ENCODE data around the gene RASL11B. TPM values are rescaled to one million over a fixed set of nuclear protein-coding genes. Genes with fewer than 3 reads are reported as not detected.

The RASL11B gene
- total and polyA plus RNA-seq, 9 of the 15 experiments (the other 6 are each of a cell fraction or from before 2014, with no cell fraction given), result 0.24 to 1.5 (median 0.53) TPM

- TF ChIP-seq ATF3 (IDR thresholded peaks at IDR 0.05), result no peak
- no peak for TF ChIP-seq ATF3 (CRISPR knock-in tag; conservative IDR thresholded peaks at IDR 0.05)
- no peak for TF ChIP-seq ZFX (CRISPR knock-in tag; IDR thresholded peaks at IDR 0.05)
These were observed 6.0 kb downstream of the RASL11B start (continued) for GRCh38 chr4:52868133-52868532.

GRCh38 chr4:52869196-52869595, 7.1 kb downstream of the RASL11B start:
- Histone ChIP-seq H4K20me1 (replicated peaks; ENCODE audit: control insufficient read depth, insufficient read depth, low read length) (no peaks in the 10 kb centered on the region), H3K9me3 (replicated peaks; ENCODE audit: control insufficient read depth, insufficient read depth, low read depth, low read length) (no peaks in the 10 kb centered on the region), H2AFZ (ENCODE audit: low read depth, low read length) (no peak overlapping the region), H3K36me3 (ENCODE audit: control insufficient read depth, insufficient read depth, low read length) (no peaks in the 10 kb centered on the region), H3K9me1 (ENCODE audit: control insufficient read depth, insufficient read depth, low read length) (no peaks in the 10 kb centered on the region), H3K27me3 (ENCODE audit: control insufficient read depth in 2 of 2, insufficient read depth in 2 of 2, low read length in 2 of 2) (no peaks in the 10 kb centered on the region), H3K27ac (ENCODE audit: extremely low read depth, low read depth, low read length) (no peak overlapping the region), H3K4me2 (ENCODE audit: insufficient read depth, low read length) (no peak overlapping the region), H3K79me2 (ENCODE audit: control insufficient read depth, insufficient read depth, low read length) (no peaks in the 10 kb centered on the region), H3K9ac (ENCODE audit: insufficient read depth in 1 of 2, low read depth in 2 of 2, low read length in 2 of 2) (no peak overlapping the region), H3K4me3 (no peak overlapping the region), H3K4me1 (replicated peaks in 1 of 2; ENCODE audit: control insufficient read depth in 2 of 2, insufficient read depth in 2 of 2, low read length in 2 of 2) (peaks cover 0 to 7% of the 10 kb centered on the region in 2 experiments; a peak in 1 of 5 replicates)
- FAIRE-seq (no peak), ATAC-seq (peak; percentile 36; the same call in 2 of the 3 replicates), DNase-seq (ENCODE audit: extremely low read depth in 1 of 4, low spot score in 3 of 4) (no peak)
- ChIA-PET CTCF (ENCODE audit: low intra/inter-chr PET ratio) (no interaction called here), POLR2A (interaction anchor here (0.7 to 0.9 kb wide), 3 partner anchors 11 to 359 kb away, joined by 3 read pairs; no protein-coding TSS in a partner anchor)
- no TSS peak for BruUV-seq (replicated peaks)
- in situ Hi-C loops (cut with MboI) (no loop called here), intact Hi-C loops (cut with micrococcal nuclease) (no loop called here)
- WGBS (ENCODE audit: insufficient coverage, low coverage, missing lambda C conversion rate), result 63% methylated on average over 9 of the region's 12 CpGs
- no peak for TF ChIP-seq ARID2 (IDR thresholded peaks at IDR 0.05)
- TF ChIP-seq SP2 (IDR thresholded peaks at IDR 0.05; ENCODE audit: extremely low read depth, low read depth, low read length, poor library complexity, severe bottlenecking), result no peak
- no peak for TF ChIP-seq PCBP2 (IDR thresholded peaks at IDR 0.05; ENCODE audit: low read depth, low read length, poor library complexity, severe bottlenecking)
- no peak for TF ChIP-seq REST (IDR thresholded peaks at IDR 0.05; ENCODE audit: borderline replicate concordance)
- TF ChIP-seq REST (CRISPR knock-in tag; IDR thresholded peaks at IDR 0.05; ENCODE audit: low read depth), result no peak
- no peak for TF ChIP-seq FOXK1 (CRISPR knock-in tag; IDR thresholded peaks at IDR 0.05; ENCODE audit: borderline replicate concordance)
- TF ChIP-seq RBM39 (optimal IDR thresholded peaks at IDR 0.05; ENCODE audit: low read depth, low read length), result no peak
- TF ChIP-seq PURB (CRISPR knock-in tag; IDR thresholded peaks at IDR 0.05; ENCODE audit: low read depth), result no peak
- TF ChIP-seq SUPT5H (IDR thresholded peaks at IDR 0.05), result no peak
- no peak for TF ChIP-seq ZNF143 (CRISPR knock-in tag; IDR thresholded peaks at IDR 0.05)
- no peak for TF ChIP-seq PRPF4 (IDR thresholded peaks at IDR 0.05; ENCODE audit: insufficient read depth, low read depth, low read length, poor library complexity, severe bottlenecking)

Data from K562 (cell line).